WERI-Rb-1 (cell line): ENCODE results near the gene ABR.
"Not testable (repeated sequence)": the region's sequence is repeated elsewhere in the genome, so short reads cannot be mapped to it uniquely, and the experiment has no call there.

Experiments
- DNase-seq: peaks from one replicate; pipeline ENCODE4 v3.0.0-alpha.2; 2020
- H3K27ac ChIP-seq: fragments of 250-450 bp; sonication (Bioruptor Pico); 2 replicates; pipeline ENCODE4 v1.5.1; 2020; ENCODE audit warnings: mild to moderate bottlenecking, moderate library complexity
- H3K27me3 ChIP-seq: fragments of 250-450 bp; sonication (Bioruptor Pico); 2 replicates; pipeline ENCODE4 v1.5.1; 2021; ENCODE audit warnings: mild to moderate bottlenecking, low read depth, moderate library complexity; ENCODE audit not compliant: insufficient read depth, severe bottlenecking
- H3K36me3 ChIP-seq: fragments of 250-450 bp; sonication (Bioruptor Pico); 2 replicates; pipeline ENCODE4 v1.5.1; 2020; ENCODE audit warnings: mild to moderate bottlenecking, moderate library complexity
- H3K4me3 ChIP-seq: 2 replicates; pipeline ENCODE4 v1.5.1; 2011; ENCODE audit warnings: low read depth, mild to moderate bottlenecking, control low read depth, low read length
- H3K9me3 ChIP-seq: fragments of 250-450 bp; sonication (Bioruptor Pico); 2 replicates; pipeline ENCODE4 v1.5.1; 2021; ENCODE audit warnings: mild to moderate bottlenecking, moderate library complexity; ENCODE audit not compliant: severe bottlenecking
- TF ChIP-seq, protein P1 (sequence below): IDR thresholded peaks from 2 replicates; pipeline ENCODE4 v1.5.1; 2011; ENCODE audit warnings: low read depth, mild to moderate bottlenecking, control low read depth, inconsistent platforms, low read length

The ABR gene

DNA sequence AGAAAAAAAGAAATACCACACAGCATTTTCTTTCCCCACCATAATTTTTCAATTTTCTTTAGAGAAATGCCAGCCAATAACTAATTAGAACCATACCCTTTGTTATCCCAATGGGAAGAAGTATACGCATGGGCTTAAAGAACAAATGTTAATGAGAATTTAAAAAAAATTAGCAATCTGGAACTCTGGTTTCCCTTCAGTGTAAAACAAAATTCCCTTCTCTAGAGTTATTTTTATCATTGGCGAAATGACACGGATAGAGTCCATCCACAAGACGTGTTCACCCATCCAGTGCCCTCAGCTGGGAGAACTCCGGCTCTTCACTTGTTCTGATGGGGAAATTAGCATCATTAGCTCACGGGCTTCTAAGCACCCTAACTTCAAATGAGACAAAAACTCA, 203.5 kb downstream of the ABR start:
- no peak overlapping the region for H3K4me3 ChIP-seq
- H3K27ac ChIP-seq: no peak overlapping the region
- H3K36me3 ChIP-seq: no peaks in the 10 kb centered on the region; the same call in 1 of the 2 replicates
- H3K27me3 ChIP-seq: no peaks in the 10 kb centered on the region
- H3K9me3 ChIP-seq: no peaks in the 10 kb centered on the region
- TF ChIP-seq, protein P1, sequence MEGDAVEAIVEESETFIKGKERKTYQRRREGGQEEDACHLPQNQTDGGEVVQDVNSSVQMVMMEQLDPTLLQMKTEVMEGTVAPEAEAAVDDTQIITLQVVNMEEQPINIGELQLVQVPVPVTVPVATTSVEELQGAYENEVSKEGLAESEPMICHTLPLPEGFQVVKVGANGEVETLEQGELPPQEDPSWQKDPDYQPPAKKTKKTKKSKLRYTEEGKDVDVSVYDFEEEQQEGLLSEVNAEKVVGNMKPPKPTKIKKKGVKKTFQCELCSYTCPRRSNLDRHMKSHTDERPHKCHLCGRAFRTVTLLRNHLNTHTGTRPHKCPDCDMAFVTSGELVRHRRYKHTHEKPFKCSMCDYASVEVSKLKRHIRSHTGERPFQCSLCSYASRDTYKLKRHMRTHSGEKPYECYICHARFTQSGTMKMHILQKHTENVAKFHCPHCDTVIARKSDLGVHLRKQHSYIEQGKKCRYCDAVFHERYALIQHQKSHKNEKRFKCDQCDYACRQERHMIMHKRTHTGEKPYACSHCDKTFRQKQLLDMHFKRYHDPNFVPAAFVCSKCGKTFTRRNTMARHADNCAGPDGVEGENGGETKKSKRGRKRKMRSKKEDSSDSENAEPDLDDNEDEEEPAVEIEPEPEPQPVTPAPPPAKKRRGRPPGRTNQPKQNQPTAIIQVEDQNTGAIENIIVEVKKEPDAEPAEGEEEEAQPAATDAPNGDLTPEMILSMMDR: no peak
- no peak for DNase-seq

DNA sequence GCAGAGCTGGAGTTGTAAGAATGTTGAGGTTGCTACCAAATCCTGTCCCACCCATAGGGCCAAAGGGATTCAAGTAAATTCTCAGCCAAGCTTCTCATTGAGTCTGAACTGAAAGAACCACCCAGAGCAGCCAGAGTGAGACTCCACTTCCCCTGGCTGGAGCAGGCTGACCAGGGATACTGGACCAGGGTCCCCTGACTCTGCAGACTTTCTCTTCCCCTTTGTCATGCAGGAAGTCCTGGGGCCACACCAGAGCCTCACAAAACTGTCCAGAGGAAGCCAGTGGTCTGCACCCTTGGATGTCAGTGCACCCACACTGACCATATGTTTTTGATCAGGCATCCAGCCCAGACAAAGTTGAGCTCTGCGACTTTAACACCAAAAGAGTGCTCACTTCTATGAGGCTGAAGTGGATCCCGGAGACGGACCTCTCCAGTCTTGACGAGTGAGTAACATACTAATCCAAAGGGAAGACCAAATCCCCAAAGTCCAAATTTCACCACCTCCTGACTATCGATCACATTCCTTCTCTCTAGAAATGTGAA, 204.3 kb downstream of the ABR start:
- no peaks in the 10 kb centered on the region for H3K9me3 ChIP-seq
- no peaks in the 10 kb centered on the region; the same call in 1 of the 2 replicates for H3K36me3 ChIP-seq
- TF ChIP-seq, protein P1: no peak
- no peak overlapping the region for H3K4me3 ChIP-seq
- DNase-seq: no peak
- no peaks in the 10 kb centered on the region for H3K27me3 ChIP-seq
- H3K27ac ChIP-seq: no peak overlapping the region

DNA sequence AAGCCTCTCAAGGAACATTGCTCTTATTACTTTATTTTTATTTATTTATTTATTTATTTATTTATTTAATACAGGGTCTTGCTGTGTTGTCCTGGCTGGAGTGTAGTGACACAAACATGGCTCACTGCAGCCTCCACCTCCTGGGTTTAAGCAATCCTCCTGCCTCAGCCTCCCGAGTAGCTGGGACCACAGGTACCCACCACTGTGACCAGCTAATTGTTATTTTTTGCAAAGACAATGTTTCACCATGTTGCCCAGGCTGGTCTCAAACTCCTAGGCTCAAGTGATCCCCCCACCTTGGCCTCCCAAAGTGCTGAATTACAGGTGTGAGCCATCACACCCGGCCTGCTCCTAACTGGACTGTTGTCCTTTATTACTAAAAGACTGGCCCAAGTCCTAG, 205.0 kb downstream of the ABR start:
- H3K27me3 ChIP-seq, H3K4me3 ChIP-seq, H3K36me3 ChIP-seq, DNase-seq, H3K9me3 ChIP-seq, H3K27ac ChIP-seq: not testable (repeated sequence)

DNA sequence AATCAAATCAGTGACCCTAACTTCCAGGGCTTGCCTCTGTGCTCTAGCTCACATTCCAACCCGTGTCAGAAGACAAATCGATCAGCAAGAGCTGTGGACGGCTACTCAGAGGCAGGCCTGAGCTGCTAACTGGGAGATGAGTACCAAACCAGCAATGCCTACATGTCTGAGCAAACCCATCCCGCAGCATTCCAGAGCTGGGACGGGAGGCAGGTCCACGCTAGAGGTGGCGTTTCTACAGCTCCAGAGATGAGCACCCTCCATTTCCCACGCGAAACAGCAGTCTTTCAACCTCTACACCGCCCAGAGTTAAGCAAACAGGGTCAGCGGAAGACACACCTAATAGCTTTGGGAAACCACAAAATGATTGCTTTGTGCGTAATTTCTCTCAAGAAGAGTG, 206.7 kb downstream of the ABR start:
- DNase-seq: no peak
- Histone ChIP-seq H3K27me3 (no peaks in the 10 kb centered on the region), H3K4me3 (no peak overlapping the region), H3K36me3 (peaks cover 13% of the 10 kb centered on the region), H3K9me3 (no peaks in the 10 kb centered on the region), H3K27ac (no peak overlapping the region)
- TF ChIP-seq, protein P1: no peak

DNA sequence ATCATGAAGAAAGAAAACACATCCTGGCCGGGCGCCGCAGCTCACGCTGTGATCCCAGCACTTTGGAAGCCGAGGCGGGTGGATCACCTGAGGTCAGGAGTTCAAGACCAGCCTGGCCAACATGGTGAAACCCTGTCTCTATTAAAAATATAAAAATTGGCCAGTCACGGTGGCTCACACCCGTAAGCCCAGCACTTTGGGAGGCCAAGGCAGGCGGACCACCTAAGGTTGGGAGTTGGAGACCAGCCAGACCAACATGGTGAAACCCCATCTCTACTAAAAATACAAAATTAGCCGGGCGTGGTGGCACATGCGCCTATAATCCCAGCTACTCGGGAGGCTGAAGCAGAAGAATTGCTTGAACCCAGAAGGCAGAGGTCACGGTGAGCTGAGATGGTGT, 207.9 kb downstream of the ABR start:
- not testable (repeated sequence) for H3K27me3 ChIP-seq, H3K4me3 ChIP-seq, H3K27ac ChIP-seq, DNase-seq, H3K9me3 ChIP-seq
- H3K36me3 ChIP-seq: peaks cover 13% of the 10 kb centered on the region

DNA sequence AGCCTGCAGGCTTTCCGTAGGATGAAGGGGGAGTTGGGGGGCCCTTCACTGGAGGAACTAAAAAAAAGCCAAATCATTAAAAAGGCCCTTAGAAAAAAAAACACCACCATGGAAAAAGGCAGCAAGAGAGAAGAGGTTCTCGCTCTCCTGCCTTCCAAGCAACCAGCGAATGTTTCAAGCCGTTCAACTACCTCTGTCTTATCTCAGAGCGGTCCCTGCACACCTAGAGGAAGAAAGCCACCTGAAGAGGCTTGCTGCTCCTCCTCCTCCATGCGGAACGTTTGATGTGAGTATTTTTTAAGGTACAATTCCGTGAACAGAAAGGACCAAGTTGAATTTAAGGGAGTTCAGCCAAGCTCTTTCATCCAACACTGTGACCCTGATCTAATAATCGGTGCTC, 209.4 kb downstream of the ABR start:
- H3K27me3 ChIP-seq: no peaks in the 10 kb centered on the region
- no peak overlapping the region for H3K4me3 ChIP-seq
- peaks cover 13% of the 10 kb centered on the region for H3K36me3 ChIP-seq
- DNase-seq: no peak
- TF ChIP-seq, protein P1: no peak
- no peak overlapping the region for H3K27ac ChIP-seq
- no peaks in the 10 kb centered on the region for H3K9me3 ChIP-seq

DNA sequence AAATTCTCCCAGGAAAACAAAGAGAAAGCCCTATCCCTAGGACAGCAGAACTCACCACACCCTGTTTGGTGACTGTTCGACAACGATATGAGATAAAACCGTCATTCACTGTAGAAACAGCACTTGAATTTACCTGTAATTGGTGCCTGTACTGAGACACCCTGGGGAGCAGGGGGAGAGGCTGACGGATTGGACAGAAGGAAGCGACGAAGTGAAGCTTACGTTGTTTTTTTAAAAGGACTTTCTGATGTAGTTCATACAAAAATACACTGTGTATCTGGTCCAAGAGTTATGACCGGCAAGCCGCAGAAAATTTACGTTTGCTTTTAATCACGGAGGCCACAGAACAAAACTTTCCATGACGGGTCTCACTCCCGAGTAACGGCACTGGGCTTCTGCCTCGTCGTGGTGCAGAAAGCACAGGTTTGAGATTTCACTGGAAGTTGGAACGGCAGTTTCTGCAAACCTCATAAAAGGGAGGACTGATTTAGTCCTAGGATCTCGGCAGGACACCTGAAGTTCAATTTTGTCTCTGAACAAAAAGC, 209.9 kb downstream of the ABR start:
- H3K27ac ChIP-seq: no peak overlapping the region
- no peak overlapping the region for H3K4me3 ChIP-seq
- no peaks in the 10 kb centered on the region for H3K27me3 ChIP-seq
- H3K9me3 ChIP-seq: no peaks in the 10 kb centered on the region
- no peak for DNase-seq
- TF ChIP-seq, protein P1: no peak
- peaks cover 13% of the 10 kb centered on the region for H3K36me3 ChIP-seq
